DMS114 treated with DMSO at 0.1 percent for 48 hours (cell line): Measurements from ENCODE around the gene MMP11.
"Not testable (repeated sequence)": the region's sequence is repeated elsewhere in the genome, so short reads cannot be mapped to it uniquely, and the experiment has no call there.

Experiments used
- DNase-seq: peaks from one replicate; lab custom pipeline; 2025; ENCODE audit not compliant: unreplicated experiment; lab: John Stamatoyannopoulos, UW

The MMP11 gene

DNA sequence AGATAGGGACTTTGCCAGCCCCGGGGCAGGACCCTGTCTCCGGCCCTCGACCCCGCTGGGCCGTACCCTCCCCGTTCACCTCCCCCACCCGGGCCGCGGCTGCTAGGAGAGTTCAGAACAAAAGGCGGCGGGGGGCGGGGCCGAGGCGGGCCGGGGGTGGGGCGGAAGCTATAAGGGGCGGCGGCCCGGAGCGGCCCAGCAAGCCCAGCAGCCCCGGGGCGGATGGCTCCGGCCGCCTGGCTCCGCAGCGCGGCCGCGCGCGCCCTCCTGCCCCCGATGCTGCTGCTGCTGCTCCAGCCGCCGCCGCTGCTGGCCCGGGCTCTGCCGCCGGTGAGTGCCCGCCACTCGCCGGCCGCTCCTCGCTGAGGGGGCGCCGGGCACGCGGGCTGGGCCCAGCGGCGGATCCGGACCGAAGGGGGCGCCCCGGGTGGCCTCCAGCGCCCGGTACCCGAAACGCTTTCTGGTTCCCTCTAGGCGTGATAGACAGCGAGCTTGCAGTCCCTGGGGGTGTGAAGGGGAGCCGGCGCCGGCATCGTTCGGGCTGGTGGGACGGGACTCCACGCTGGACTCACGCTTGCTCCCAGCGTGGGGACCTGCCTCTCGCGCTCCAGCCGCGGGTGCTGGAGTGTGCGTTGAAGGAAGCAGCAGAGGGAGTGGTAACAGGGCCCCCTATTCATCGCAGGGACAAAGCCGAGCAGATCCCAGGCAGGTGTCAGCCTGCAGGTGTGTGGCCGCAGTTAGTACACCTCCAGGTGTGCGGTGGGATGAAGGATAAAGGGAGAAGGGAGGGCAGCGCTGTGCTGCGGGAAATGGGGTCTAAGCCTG is at the start of gene MMP11:
Gene MMP11, plus strand, starts transcription at position 201 of the 825 bp plus-strand sequence. Its CDS starts 22 bp downstream, at position 223.
- no peak for DNase-seq

DNA sequence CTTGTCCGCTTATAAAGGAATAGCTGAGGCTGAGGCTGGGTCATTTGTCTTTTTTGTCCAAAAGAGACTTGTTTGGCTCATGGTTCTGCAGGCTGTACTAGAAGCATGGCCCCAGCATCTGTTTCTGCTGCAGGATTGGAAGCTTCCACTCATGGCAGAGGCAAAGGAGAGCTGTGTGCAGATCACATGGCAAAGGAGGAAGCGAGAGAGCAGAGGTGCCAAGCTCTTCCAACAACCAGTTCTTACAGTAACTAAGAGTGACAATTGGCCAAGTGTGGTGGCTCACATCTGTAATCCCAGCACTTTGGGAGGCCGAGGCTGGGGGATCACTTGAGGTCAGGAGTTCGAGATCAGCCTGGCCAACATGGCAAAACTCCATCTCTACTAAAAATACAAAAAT is 44.5 kb upstream of the MMP11 start:
- not testable (repeated sequence) for DNase-seq

DNA sequence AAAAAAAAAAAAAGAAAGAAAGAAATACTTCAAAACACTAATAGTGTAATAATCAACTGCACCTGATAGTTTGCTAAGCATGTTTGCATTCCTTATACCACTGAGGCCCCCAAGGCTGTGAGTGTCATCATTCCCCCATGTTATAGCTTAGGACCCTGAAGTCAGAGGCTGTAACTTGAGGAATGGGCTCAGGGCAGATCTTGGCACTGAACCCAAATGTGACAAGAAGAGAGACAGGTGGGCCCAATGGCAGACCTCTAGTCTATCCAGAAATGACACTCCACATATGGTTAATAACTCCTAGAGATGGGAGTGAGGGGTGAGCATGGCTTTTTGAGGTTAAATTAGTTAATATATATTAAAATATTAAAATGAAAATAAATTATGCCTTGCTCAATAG is 35.0 kb upstream of the MMP11 start:
- no peak for DNase-seq

GRCh38 chr22:23742505-23743264 is 30.0 kb upstream of the MMP11 start:
- DNase-seq = no peak

DNA sequence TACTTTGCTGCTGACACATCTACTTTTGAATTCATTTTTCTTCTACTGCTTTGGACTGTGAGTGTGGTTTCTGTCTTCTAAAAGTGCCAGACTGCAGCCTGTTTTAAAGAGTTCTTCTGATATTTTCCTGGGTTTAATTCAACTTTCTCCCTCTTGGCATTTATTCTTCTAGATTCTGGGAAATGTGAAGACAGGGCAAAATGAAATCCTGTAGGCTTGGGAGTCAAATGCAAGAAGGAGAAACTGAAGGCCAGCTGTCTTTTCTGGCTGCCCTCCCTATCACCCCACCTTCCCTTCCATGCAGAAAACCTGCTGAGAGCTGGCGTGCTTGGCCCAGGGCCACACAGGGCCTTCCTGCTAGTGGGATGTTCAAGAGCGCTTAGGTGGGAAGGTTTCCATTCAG is 29.3 kb upstream of the MMP11 start:
- DNase-seq = no peak

DNA sequence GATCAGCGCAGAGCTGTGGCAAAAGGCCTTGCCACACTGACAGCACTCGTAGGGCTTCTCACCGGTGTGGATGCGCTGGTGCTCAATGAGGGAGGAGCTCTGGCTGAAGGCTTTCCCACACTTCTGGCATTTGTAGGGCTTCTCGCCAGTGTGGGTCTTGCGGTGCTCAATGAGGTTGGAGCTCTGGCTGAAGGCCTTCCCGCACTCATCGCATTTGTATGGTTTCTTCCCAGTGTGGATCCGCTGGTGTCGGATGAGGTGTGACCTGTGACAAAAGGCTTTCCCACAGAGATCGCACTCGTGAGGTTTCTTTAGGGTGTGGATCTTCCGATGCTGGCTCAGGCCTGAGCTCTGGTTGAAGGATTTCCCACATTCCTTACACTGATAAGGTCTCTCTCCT is 28.6 kb upstream of the MMP11 start:
- DNase-seq = no peak

DNA sequence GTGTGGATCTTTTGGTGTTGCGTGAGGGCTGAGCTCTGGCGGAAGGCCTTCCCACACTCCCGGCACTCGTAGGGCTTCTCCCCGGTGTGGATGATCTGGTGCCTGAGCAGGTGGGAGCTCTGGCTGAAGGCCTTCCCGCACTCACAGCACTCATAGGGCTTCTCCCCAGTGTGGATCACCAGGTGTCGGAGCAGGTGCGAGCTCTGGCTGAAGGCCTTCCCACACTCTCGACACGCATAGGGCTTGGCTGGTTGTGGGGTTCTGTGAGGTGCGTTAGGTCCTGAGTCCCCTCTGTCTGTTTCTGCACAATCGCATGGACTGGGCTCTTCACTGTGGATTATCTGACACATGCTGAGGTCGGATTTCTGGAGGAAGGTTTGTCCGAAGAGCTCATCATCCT is 28.2 kb upstream of the MMP11 start:
- no peak for DNase-seq

DNA sequence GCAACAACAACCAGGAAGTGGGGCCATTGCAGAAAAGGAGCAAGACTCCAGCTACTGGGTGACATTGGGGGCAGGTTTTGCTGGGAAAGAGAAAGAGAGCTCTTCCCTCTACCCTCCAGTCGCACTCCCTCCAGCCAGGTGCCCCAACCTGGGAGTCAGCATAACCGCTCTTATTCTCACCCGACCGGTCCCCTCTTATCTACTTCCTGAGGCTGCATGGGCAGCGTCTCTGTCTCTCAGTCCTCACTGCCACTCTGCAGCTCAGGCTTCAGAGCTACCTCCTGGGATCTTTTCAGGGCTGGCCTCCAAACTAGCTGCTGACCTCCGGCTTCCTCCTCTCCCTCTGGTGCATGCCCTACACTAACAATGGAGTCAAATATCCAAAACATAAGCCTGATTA is 26.9 kb upstream of the MMP11 start:
- DNase-seq = no peak

DNA sequence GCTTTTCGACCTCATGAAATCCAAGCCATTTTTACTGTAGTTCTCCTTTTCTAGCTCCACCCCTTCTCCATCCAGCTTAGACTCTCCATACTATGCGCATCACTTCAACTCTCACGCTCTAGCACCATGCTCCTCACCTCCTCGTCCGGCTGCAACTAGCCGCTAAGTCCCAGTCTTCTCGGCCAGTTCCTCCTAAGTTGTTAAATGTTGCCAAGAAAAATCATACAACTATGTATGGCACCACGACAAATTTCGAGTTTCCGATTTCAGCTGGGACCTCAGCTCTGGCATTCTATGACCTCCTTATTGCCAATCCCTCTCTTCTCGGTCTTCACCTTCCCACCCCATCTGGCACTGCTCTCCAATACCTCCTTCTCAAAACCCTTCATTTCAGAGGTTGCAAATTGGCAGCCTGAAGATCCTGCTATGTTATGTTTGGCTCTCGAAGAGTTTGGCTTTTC is 22.8 kb upstream of the MMP11 start:
- DNase-seq = peak; percentile 18

DNA sequence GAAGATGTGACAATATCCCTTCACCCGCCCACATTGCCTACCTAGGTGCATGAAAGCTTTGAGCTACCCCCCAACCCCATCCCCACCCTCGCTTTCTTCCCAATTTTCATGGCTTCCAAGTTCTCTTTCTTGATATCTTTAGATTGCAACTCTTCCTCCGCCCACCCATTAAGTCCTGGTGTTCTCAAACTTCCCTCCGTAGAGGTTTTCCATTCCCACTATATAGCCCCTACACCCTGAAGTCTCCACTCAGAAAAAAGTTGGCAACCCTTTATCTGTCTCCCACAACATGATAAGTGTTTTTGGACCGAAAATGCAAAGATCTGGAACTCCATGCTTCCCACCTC is 22.3 kb upstream of the MMP11 start:
- no peak for DNase-seq

GRCh38 chr22:23750714-23751440 is 21.8 kb upstream of the MMP11 start, which contains the start of gene ZNF70:
ZNF70 (minus strand) TSS chr22:23751112; CDS start chr22:23745140, 5,972 bp downstream.
- peak; percentile 44 for DNase-seq

GRCh38 chr22:23751441-23751996 is 21.1 kb upstream of the MMP11 start:
- no peak for DNase-seq

DNA sequence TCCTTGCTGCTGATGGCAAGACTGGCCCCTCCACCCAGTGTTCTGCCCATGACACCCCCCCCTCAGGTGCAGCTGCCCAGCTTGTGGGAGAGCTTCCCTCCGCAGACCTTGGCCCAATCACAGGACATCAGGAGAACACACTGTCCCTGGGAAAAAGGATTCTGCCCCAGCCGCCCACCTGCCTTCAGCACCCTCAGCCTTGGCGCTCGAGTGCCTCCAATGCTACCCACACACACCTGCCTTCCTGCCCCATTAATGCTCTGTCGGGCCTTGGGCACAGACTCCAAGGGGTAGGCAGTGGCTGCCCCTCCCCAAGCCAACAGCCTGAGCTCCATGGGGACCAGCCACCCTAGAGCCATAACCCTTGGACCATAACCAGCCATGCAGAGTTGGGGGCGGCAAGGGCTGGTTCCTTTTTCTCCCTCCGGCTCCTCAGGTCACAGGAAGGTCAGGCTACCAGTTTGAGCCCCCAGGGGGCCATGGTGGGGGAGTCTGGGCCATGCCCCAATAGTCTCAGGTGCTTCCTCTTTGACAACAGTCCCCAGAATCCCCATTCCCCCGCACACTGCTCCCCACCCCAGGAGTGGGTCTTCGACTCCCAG is 20.5 kb upstream of the MMP11 start:
- no peak for DNase-seq

DNA sequence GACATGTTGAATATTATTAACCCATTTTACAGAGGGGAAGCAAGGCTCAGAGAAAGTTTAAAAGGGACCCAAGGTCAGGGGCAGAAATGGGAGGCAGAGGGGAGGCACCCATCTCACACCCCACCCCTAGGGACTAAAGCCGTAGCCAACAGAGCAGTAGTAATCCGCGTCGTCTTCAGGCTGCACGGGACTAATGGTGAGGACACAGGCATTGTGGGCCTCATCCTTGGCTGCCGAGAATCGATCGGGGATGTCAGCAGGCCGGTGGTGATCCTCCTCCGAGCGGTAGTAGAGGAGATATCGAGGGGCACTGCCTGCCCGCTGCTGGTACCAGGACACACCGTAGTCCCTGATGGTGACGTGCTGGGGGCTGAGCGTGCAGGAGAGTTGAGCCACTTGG is 19.9 kb upstream of the MMP11 start:
- no peak for DNase-seq

DNA sequence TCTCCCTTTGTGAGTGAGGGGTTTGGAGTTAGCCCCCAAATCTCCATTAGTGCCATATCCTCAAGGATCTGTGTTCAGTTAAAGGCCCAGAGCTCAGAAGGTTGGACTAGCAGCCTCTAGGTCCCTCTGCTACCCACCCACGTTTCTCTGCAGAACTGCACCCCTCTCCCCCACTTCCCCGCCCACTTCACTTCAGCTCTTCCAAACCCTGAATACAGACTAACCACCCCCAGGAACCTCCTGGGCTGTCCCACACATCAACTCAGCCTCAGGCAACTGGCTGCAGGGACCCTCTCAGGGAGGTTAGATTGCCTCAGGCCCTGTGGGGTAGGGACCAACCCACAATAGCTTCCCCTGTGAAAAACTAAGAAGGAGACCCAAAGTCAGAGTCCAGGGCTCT is 19.3 kb upstream of the MMP11 start:
- DNase-seq = no peak

GRCh38 chr22:23754220-23754919 is 18.3 kb upstream of the MMP11 start, which contains the start of gene VPREB3:
VPREB3 (minus strand) TSS chr22:23754425; CDS start chr22:23754363, 62 bp downstream.
- DNase-seq = no peak

DNA sequence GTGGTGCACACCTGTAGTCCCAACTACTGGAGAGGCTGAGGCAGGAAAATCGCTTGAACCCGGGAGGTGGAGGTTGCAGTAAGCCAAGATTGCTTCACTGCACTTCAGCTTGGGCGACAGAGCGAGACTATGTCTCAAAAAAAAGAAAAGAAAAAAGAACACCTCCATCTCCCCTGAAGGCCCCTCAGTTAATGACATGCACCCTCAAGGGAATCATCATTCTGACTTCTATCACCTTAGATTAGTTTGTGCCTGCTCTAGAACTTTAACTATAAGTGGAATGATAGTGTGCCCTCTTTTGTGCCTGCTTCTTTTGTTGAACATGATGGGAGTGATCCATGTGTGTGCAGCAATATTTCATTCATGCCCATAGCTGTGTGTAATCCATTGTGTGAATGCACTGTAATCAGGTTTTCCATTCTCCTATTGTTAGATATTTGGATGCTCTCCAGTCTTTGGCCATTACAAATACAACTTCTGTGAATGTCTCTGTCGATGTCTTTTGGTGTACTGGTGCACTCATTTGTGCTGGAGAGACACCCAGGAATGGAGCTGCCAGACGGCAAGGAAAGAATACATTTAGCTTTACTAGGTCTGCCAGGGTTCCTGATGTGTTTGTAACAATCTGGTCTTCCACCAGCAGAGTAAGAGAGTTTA is 17.5 kb upstream of the MMP11 start:
- DNase-seq = no peak

- no peak for DNase-seq
Observed at GRCh38 chr22:23755711-23756110, 16.9 kb upstream of the MMP11 start.

DNA sequence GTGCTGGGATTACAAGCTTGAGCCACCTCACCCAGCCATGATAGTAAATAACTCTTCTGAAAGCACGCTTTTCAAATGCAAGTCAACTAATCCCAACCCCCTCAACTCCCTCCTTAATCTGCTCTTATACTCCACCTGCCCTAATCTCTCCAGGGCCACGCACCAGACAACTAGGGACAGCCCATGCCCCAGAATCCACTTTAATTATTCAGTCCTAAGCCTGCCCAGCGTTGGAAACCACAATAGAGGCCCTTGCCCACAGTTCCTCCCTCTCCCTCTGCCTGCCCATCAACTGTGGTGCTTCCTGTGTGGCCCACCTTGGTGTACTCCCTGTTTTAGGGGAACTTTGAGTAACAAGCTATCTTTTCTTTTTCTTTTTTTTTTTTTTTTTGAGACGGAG is 15.8 kb upstream of the MMP11 start:
- no peak for DNase-seq

DNA sequence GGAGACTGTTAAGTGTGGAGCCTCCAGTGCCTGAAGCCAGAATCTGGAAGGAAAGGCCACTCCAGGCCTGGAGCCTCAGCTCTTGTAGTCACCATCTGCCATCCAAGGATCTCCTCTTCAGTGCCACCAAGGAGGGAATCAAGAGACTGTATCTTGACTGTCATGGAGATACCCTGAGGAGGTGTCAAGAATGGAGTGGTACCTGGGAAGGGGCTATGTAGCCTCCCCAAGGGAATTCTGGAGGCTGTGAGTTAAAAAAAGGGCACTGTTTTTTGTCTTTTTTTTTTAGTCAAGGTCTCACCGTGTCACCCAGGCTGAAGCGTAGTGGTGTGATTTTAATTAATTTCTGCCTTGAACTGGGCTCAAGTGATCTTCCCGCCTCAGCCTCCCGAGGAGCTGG is 13.1 kb upstream of the MMP11 start:
- no peak for DNase-seq
